Activated CD4-positive, alpha-beta T cell treated with anti-CD3 and anti-CD28 coated beads, Interleukin-2, amount 50 U/mL, for 16 hours (primary cell): ENCODE measurements around the gene RAD50.

ENCODE experiments used
- DNase-seq: peaks from one replicate; pipeline ENCODE4 v3.0.0-alpha.2; 2020

RAD50 gene

GRCh38 chr5:132662925-132663770, 106.4 kb downstream of the RAD50 start:
- DNase-seq = peak; percentile 81

- peak; percentile 60 for DNase-seq
Observed at GRCh38 chr5:132663771-132664695, 107.3 kb downstream of the RAD50 start.

GRCh38 chr5:132664696-132665209, 108.0 kb downstream of the RAD50 start:
- DNase-seq = no peak

- no peak for DNase-seq
Observed at GRCh38 chr5:132665574-132666080, 108.8 kb downstream of the RAD50 start.

GRCh38 chr5:132666310-132667123, 109.7 kb downstream of the RAD50 start:
- no peak for DNase-seq

- DNase-seq = no peak
Observed at GRCh38 chr5:132667309-132667708, 110.5 kb downstream of the RAD50 start.

- DNase-seq = no peak
Observed at GRCh38 chr5:132667761-132668705, 111.3 kb downstream of the RAD50 start.

GRCh38 chr5:132668706-132669454, 112.1 kb downstream of the RAD50 start:
- no peak for DNase-seq

GRCh38 chr5:132669455-132669820, 112.7 kb downstream of the RAD50 start:
- DNase-seq = no peak

- no peak for DNase-seq
Observed at GRCh38 chr5:132669966-132670882, 113.4 kb downstream of the RAD50 start.

GRCh38 chr5:132671000-132671399, 114.2 kb downstream of the RAD50 start:
- no peak for DNase-seq

- no peak for DNase-seq
Observed at GRCh38 chr5:132673488-132673887, 116.7 kb downstream of the RAD50 start.

GRCh38 chr5:132673939-132674630, 117.3 kb downstream of the RAD50 start, which contains the start of gene IL4:
TSS of gene IL4 (plus strand) at chr5:132673989. CDS start at chr5:132674051, 62 bp downstream.
- DNase-seq = peak; percentile 51

- peak; percentile 59 for DNase-seq
Observed at GRCh38 chr5:132674671-132675506, 118.1 kb downstream of the RAD50 start.

- no peak for DNase-seq
Observed at GRCh38 chr5:132675936-132676689, 119.3 kb downstream of the RAD50 start.

GRCh38 chr5:132677191-132677590, 120.4 kb downstream of the RAD50 start:
- DNase-seq = no peak
